HG03108 (cell line): ENCODE measurements around the gene RRAS2.
A peak's percentile ranks its signal among the peaks of the same experiment; 100 is the strongest.
"Not testable (repeated sequence)": the region's sequence is repeated elsewhere in the genome, so short reads cannot be mapped to it uniquely, and the experiment has no call there.

ENCODE experiments used
- ATAC-seq: cut with Tn5 transposase; IDR thresholded peaks from one replicate; pipeline ENCODE4 v1.9.1; 2021; ENCODE audit warnings: moderate library complexity; ENCODE audit not compliant: unreplicated experiment

The RRAS2 gene

GRCh38 chr11:14259878-14260277 lies 99.1 kb downstream of the RRAS2 start:
- no peak for ATAC-seq

- no peak for ATAC-seq
Observed at GRCh38 chr11:14259186-14259784, 99.7 kb downstream of the RRAS2 start.

GRCh38 chr11:14258221-14258935 lies 100.6 kb downstream of the RRAS2 start:
- no peak for ATAC-seq

- ATAC-seq: no peak
Observed at GRCh38 chr11:14255238-14255534, 103.8 kb downstream of the RRAS2 start.

- ATAC-seq: no peak
Observed at GRCh38 chr11:14254533-14255237, 104.3 kb downstream of the RRAS2 start.

GRCh38 chr11:14253840-14254239 lies 105.1 kb downstream of the RRAS2 start:
- no peak for ATAC-seq

- no peak for ATAC-seq
Observed at GRCh38 chr11:14253421-14253820, 105.6 kb downstream of the RRAS2 start.

- ATAC-seq: not testable (repeated sequence)
Observed at GRCh38 chr11:14252501-14252900, 106.5 kb downstream of the RRAS2 start.

- no peak for ATAC-seq
Observed at GRCh38 chr11:14251754-14252153, 107.2 kb downstream of the RRAS2 start.

- no peak for ATAC-seq
Observed at GRCh38 chr11:14249121-14249963, 109.6 kb downstream of the RRAS2 start.

GRCh38 chr11:14248580-14248981 lies 110.4 kb downstream of the RRAS2 start:
- no peak for ATAC-seq

- ATAC-seq: no peak
Observed at GRCh38 chr11:14245444-14245843, 113.5 kb downstream of the RRAS2 start.

- no peak for ATAC-seq
Observed at GRCh38 chr11:14244926-14245325, 114.1 kb downstream of the RRAS2 start.

- no peak for ATAC-seq
Observed at GRCh38 chr11:14242733-14243132, 116.2 kb downstream of the RRAS2 start.

GRCh38 chr11:14242187-14242586 lies 116.8 kb downstream of the RRAS2 start:
- no peak for ATAC-seq

- no peak for ATAC-seq
Observed at GRCh38 chr11:14240951-14241350, 118.0 kb downstream of the RRAS2 start.

GRCh38 chr11:14240221-14240620 lies 118.8 kb downstream of the RRAS2 start:
- ATAC-seq: no peak

- ATAC-seq: peak; percentile 96
Observed at GRCh38 chr11:14237444-14237961, 121.5 kb downstream of the RRAS2 start.

- no peak for ATAC-seq
Observed at GRCh38 chr11:14235701-14236100, 123.3 kb downstream of the RRAS2 start.

- no peak for ATAC-seq
Observed at GRCh38 chr11:14234446-14234845, 124.5 kb downstream of the RRAS2 start.

- ATAC-seq: no peak
Observed at GRCh38 chr11:14232652-14233051, 126.3 kb downstream of the RRAS2 start.
